HS-27A (cell line): ENCODE measurements around the gene CDHR5.
"Not testable (repeated sequence)": the region's sequence is repeated elsewhere in the genome, so short reads cannot be mapped to it uniquely, and the experiment has no call there.

Experiments used
- DNase-seq: peaks from one replicate; pipeline ENCODE4 v3.0.0-alpha.2; 2012; ENCODE audit warnings: low read depth, missing footprints

CDHR5 gene, protein sequence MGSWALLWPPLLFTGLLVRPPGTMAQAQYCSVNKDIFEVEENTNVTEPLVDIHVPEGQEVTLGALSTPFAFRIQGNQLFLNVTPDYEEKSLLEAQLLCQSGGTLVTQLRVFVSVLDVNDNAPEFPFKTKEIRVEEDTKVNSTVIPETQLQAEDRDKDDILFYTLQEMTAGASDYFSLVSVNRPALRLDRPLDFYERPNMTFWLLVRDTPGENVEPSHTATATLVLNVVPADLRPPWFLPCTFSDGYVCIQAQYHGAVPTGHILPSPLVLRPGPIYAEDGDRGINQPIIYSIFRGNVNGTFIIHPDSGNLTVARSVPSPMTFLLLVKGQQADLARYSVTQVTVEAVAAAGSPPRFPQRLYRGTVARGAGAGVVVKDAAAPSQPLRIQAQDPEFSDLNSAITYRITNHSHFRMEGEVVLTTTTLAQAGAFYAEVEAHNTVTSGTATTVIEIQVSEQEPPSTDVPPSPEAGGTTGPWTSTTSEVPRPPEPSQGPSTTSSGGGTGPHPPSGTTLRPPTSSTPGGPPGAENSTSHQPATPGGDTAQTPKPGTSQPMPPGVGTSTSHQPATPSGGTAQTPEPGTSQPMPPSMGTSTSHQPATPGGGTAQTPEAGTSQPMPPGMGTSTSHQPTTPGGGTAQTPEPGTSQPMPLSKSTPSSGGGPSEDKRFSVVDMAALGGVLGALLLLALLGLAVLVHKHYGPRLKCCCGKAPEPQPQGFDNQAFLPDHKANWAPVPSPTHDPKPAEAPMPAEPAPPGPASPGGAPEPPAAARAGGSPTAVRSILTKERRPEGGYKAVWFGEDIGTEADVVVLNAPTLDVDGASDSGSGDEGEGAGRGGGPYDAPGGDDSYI

DNA sequence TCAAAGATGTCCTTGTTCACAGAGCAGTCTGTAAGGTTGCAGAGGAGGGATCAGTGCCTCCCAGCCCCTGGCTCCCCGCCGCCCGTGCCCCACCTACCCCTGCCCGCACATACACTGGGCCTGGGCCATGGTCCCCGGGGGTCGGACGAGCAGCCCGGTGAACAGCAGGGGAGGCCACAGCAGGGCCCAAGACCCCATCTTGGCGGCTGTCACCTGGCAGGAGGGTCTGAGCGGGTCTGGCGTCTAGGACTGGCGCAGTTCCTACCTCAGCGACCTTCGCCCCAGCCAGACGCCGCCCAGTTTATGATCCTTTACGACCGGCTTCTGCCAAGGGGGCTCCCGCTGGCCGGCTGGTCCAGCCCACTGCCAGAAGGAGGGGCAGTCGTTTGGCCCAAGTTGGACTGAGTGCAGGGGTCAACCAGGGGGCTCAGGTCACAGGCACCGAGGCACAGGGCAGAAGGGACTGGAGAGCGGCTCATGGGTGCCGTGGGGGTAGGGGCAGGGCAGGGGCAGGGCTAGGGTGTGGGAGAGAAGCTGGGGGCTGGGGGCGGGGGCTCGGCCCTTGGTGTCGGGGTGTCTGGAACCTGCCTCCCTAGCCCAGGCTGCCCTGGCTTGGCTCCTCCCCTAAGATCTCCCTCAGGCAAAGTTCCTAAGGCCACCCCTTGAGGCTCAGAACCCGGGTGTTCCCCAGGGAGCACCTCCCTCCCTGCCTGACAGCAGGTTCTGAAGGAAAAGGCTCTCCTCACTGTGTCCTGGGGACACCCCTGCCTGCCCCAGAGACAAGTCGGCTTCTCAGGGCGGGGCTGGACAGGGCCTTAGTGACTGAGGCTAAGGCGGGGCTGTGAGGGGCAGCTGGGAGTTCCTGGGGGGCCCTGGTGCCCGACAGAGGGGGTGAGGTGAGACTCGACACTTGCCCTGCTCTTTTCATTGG lies at the start of gene CDHR5:
TSS of gene CDHR5 (minus strand) at position 251 of the 931 bp plus-strand sequence. CDS start at position 198, 53 bp downstream.
- DNase-seq, result no peak

DNA sequence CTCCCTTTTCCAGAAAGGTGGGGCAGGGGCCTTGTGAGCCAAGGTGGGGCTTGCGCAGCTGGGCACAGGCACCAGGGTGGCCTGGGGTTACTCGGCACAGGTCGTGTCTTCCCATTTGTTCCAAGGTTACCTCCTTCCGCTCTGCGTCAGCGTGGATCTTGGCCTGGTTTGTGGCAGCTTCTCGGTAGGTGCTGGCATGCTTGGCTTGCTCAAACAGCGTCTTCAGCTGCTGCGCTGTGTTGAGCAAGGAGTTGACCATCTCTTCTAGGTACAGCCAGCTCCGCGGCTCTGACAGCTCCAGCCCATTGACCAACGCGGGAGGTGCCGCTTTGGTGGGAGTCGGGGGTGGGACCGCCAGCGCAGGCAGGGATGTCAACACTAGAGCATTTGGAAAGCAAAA lies 49.7 kb upstream of the CDHR5 start:
- DNase-seq, result no peak

GRCh38 chr11:673866-674265 lies 49.1 kb upstream of the CDHR5 start:
- DNase-seq, result no peak

DNA sequence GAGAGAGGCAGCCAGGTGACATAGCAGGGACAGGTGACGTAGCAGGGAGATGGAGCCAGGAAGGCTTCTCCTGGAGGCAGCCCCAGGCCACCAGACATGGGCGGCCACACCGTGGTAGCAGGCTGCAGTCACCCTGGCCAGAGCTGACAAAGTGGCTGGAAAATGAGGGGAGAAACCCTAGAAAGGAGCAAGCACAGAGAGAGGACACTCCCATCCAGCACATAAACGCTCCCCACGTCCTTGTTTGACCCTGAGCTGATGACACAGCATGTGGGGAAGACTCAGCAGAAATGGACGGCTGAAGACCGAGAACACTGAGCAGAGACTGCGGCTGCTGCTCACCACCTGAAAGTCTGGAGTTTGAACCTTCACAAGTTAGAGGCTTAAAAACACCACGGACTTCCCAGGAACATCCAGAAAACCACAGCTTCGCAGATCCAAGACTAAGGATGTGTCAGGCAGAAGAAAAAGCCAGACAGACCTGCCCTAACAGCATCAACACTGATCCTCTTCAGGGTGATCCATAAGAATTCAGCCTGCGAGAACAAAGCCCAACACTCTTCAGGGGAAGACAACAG lies 41.0 kb upstream of the CDHR5 start:
- no peak for DNase-seq

GRCh38 chr11:665062-665703 lies 40.4 kb upstream of the CDHR5 start:
- no peak for DNase-seq

DNA sequence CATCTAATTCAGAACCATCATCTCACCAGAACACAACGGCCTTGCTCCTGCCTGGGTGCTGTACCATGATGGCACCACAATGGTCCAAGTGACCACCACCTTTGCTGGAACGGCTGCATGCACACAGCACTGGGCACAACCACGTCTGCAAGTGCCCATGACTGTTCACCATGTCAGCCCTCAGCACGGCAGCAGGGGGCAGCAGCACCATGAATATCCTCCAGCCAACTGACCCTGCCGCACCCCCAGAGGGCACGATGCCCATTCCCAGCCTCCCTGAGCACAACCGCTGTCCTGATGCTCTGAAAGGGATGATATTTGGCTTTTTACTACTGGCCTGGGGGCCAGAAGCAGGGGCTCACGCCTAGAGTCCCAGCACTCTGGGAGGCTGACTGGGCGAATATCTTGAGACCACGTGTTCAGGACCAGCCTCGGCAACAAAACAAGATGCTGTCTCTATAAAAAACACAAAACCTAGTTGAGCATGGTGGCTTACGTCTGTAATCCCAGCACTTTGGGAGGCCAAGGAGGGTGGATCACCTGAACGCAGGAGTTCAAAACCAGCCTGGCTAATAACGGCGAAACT lies 38.0 kb upstream of the CDHR5 start:
- DNase-seq, result no peak

DNA sequence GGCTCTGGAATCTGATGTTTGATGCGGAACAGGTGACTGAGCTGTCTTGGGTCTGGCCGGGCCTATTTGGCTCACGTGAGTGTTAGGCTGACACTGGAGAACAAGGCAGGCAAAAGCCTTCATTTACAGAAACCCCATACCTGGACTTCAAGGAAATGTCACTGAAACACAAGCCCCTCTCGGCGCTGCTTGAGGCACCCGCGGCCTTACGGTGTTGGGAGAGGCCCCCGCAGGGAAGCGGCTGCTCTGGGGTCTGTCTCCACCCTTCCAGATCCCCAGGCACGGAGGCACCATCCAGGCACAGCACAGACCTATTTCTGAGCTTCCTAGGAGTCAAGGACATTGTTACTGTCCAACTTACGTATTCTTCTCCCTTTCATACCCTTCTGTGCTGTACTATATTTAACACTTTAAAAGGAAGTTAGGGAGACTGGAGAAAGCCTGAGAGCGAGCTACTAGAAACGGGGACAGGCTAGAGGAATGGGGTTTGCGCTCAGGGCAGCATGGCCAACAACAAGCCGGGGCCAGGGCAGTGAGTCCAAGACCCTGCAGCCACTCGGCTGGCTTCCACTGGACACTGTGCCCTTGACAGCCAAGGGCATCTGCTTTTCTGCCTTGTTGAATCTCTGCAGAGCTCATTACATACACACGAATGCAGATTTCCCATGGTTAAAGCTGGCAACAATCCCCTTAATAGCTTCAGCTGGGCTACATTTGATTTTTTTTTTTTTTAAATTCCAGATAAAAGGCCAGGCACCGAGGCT lies 36.1 kb upstream of the CDHR5 start:
- DNase-seq, result no peak

GRCh38 chr11:660281-660680 lies 35.5 kb upstream of the CDHR5 start:
- no peak for DNase-seq

DNA sequence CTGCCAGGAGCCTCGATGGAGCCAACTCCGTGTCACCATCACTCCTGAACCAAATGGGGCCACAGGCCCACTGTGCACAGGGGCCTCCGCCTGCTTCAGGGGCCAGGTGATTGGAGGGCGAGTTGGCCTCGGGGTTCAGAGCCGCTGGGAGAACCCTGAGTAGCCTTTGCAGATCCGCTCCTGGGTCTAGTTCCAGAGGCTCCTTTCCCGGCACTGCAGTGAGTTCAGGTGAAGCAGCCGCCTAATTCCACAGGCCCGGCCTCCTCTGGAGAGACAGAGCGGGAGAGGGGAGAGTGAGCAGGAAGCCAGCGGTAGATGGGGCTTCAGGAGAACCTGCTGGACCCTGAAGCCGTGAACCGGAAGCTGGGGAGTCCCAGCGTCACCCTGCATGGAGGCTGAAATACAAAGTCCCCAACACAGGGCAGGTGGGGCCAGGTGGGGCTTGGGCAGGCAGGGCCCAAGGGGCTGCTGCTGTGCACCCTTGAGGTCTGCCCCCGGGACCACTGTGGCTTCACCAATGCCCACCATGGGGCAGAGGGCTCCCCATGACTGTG lies 34.9 kb upstream of the CDHR5 start:
- no peak for DNase-seq

- DNase-seq, result no peak
Observed at GRCh38 chr11:657691-658126, 33.0 kb upstream of the CDHR5 start.

GRCh38 chr11:656866-657265 lies 32.1 kb upstream of the CDHR5 start:
- no peak for DNase-seq

- DNase-seq, result no peak
Observed at GRCh38 chr11:656426-656825, 31.7 kb upstream of the CDHR5 start.

GRCh38 chr11:655036-655726 lies 30.4 kb upstream of the CDHR5 start:
- DNase-seq, result no peak

- DNase-seq, result not testable (repeated sequence)
Observed at GRCh38 chr11:654444-654843, 29.7 kb upstream of the CDHR5 start.

- no peak for DNase-seq
Observed at GRCh38 chr11:653837-654236, 29.1 kb upstream of the CDHR5 start.

DNA sequence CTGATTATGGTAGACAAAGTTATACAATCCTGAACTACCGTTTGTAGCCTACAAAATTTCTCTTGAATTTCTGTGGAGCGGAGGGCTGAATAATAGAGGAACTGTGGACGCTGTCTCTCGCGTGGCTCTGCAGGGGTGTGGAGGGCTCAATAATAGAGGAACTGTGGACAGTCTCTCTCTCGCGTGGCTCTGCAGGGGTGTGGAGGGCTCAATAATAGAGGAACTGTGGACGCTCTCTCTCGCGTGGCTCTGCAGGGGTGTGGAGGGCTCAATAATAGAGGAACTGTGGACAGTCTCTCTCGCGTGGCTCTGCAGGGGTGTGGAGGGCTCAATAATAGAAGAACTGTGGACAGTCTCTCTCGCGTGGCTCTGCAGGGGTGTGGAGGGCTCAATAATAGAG lies 28.4 kb upstream of the CDHR5 start:
- not testable (repeated sequence) for DNase-seq

GRCh38 chr11:650482-650881 lies 25.7 kb upstream of the CDHR5 start:
- DNase-seq, result no peak

DNA sequence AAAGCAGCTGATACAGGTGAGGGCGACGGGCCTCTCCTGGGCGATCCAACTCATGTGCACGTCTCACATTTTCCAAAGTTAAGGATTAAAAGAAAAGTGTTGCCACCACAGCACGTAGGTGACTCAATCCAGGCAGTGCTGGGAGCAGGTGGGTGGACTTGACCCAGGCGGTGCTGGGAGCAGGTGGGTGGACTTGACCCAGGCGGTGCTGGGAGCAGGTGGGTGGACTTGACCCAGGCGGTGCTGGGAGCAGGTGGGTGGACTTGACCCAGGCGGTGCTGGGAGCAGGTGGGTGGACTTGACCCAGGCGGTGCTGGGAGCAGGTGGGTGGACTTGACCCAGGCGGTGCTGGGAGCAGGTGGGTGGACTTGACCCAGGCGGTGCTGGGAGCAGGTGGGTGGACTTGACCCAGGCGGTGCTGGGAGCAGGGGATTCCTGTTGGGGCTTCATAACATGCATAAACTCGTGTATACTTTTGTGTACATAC lies 23.0 kb upstream of the CDHR5 start:
- DNase-seq, result not testable (repeated sequence)

- no peak for DNase-seq
Observed at GRCh38 chr11:646214-646613, 21.5 kb upstream of the CDHR5 start.
